Epithelial cell of prostate (primary cell): ENCODE results near the gene ZDHHC8.

Experiments
- DNase-seq: peaks from one replicate; pipeline ENCODE4 v3.0.0-alpha.2; 2011; ENCODE audit warnings: low read depth, low spot score
- H3K27ac ChIP-seq: fragments of 450-650 bp; 2 replicates; pipeline ENCODE4 v1.5.1; 2017; ENCODE audit warnings: mild to moderate bottlenecking

Gene ZDHHC8

GRCh38 chr22:20173246-20173645 is 41.6 kb downstream of the ZDHHC8 start:
- no peak for DNase-seq
- no peak overlapping the region for H3K27ac ChIP-seq

GRCh38 chr22:20173772-20174171 is 42.2 kb downstream of the ZDHHC8 start:
- no peak for DNase-seq
- no peak overlapping the region for H3K27ac ChIP-seq

DNA sequence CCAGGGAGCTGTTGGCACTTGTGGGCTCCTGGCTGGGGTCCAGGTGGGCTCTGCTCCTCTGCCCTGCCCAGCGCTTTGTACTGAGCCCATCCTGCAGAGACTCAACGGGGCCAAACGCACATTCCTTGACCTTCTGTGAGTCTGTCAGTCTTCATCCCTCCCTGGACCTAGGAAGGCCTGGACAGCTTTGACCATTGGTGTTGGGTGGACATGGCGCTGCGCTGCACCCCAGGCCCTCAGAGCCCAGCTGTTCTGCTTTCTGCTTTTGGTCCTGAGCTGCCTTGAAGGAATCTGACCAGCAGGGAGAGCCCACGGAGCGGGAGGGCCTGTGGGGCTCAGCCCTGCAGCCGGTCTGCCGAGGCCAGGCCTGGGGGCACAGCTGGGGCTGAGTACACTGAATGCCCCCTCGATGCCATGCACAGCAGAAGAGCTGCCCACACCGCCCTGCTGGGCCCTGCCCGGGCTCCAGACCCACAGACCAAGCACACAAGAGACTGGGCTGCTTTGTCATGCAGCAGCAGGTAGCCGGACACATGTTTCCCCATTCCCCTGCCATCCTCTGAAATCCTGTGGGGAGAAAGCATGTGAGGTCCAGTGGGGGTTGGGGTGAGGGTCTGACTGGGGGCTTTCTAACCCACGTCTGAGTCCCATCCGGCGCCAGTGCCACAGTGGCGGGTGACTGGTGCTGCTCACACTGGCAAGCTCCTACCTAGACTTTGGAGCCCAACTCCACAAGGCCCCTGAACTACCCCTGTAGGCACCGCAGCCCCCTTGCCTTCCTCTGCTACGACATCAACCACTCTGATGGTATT is 43.4 kb downstream of the ZDHHC8 start:
- no peak overlapping the region for H3K27ac ChIP-seq
- DNase-seq: no peak

DNA sequence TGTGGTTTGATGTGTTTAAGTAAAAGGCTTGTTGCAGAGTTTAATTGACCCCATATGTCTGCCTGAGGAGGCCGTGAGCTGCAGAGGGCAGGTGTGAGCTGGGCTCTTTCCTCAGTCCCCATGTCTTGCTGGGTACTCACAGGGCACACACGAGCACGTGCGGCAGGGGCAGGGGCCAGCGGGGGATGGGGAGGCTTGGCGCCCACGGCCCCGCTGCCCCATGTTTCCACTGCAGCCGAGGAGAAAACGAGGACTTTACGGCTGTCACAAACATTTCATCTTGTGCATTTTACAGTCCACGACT is 43.9 kb downstream of the ZDHHC8 start:
- DNase-seq: no peak
- no peak overlapping the region for H3K27ac ChIP-seq

GRCh38 chr22:20176421-20177085 is 44.9 kb downstream of the ZDHHC8 start:
- H3K27ac ChIP-seq: no peak overlapping the region
- DNase-seq: no peak

GRCh38 chr22:20177217-20177911 is 45.8 kb downstream of the ZDHHC8 start:
- DNase-seq: no peak
- no peak overlapping the region for H3K27ac ChIP-seq

GRCh38 chr22:20178075-20178914 is 46.7 kb downstream of the ZDHHC8 start:
- DNase-seq: no peak
- no peak overlapping the region for H3K27ac ChIP-seq

- H3K27ac ChIP-seq: no peak overlapping the region
- no peak for DNase-seq
Measured at GRCh38 chr22:20178915-20179227, 47.3 kb downstream of the ZDHHC8 start.

- no peak overlapping the region for H3K27ac ChIP-seq
- DNase-seq: no peak
Measured at GRCh38 chr22:20179455-20180244, 48.0 kb downstream of the ZDHHC8 start.

GRCh38 chr22:20180245-20180630 is 48.6 kb downstream of the ZDHHC8 start:
- no peak overlapping the region for H3K27ac ChIP-seq
- DNase-seq: no peak

DNA sequence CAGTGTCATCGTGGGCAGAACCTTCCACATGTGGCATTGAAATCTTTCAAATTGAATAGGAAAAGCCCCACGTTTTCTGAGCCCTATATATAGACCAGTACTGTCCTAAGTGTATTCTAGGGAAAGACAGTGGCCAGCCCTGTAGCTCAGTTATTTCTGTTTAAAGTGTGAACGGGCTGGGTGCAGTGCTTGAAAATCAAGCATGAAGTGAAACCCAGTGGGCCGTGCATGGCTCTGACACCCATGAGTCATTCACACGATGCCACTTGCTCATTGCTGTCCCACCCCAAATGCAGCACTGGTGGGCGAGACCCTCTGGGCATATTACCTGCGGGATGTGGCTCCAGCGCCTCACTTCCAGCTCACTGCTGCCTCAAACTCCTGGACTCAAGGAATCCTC is 49.0 kb downstream of the ZDHHC8 start:
- DNase-seq: no peak
- no peak overlapping the region for H3K27ac ChIP-seq

GRCh38 chr22:20181194-20181883 is 49.7 kb downstream of the ZDHHC8 start:
- no peak for DNase-seq
- no peak overlapping the region for H3K27ac ChIP-seq

DNA sequence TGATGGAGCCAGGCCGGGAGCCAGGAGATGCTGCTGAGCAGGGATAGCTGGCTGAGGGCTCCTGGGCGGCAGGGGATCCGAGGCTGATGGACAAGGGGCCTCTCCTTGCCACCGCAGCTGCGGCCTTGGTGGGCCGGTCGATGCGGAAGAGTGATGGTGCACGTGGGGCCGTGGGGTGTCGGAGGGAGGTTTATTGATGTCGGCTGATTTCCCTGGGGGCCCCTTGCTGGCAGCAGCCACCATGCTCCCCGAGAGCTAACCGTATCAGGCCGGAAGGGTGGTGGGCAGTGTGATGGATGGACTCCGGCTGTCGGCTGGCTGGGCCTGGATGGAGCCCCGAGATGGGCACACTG is 50.3 kb downstream of the ZDHHC8 start:
- no peak overlapping the region for H3K27ac ChIP-seq
- no peak for DNase-seq

GRCh38 chr22:20182365-20182764 is 50.8 kb downstream of the ZDHHC8 start:
- no peak overlapping the region for H3K27ac ChIP-seq
- no peak for DNase-seq

GRCh38 chr22:20183101-20183500 is 51.5 kb downstream of the ZDHHC8 start:
- DNase-seq: no peak
- no peak overlapping the region for H3K27ac ChIP-seq

- DNase-seq: no peak
- no peak overlapping the region for H3K27ac ChIP-seq
Measured at GRCh38 chr22:20183823-20184222, 52.2 kb downstream of the ZDHHC8 start.

DNA sequence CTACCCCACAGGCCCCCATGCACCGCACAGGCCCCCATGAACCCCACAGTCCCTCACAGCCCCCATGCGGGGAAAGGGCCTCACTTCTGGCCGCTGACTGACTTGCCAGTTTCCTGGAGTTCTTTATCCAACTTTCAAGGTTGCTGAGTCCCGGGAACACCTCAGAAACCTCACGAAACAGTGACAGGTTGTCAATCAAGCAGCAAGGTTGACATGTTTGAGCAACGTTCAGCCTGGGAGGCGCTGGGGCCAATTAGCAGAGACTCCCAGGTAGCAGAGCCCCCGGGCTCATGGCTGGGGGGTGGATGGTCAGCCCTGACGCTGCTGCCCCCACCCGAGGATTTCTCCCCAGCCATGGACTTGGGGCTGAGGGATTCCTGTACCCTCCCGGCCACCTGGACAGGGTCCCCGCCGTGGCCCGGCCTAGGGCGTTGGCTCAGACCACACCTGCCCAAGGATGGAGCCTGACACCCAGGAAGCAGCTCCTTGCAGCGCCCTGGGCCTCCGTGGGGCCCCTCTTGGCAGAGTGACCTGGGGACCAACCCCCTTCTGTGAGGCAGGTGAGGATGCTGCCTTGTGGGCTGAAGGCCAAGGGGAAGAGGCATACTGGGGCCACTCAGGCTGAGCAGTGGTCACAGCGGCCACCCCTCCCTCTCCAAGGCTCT is 53.0 kb downstream of the ZDHHC8 start:
- DNase-seq: no peak
- H3K27ac ChIP-seq: no peak overlapping the region

DNA sequence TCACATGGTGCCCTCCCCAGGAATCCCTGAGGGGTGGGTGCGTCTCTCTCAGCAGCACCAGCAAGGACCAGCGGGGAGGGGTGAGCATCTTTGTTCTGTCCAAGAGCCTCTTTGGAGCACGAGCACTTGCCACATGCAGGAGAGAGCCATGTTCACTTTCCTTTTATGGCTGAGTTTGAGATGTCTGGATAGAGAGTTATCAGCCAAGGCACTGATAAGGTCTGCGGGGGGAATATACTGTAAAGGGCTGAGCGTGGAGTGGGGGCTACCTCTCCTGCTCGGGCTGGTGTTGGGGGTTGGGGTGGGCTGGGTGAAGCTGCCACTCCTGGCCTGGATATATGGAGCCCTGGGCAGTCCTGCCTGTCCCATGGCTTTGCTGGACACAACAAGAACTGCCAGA is 54.1 kb downstream of the ZDHHC8 start:
- DNase-seq: no peak
- no peak overlapping the region for H3K27ac ChIP-seq
